Endothelial cell (in vitro differentiated cells): Measurements from ENCODE around the gene APPL2. TPM values are rescaled to one million over a fixed set of nuclear protein-coding genes. Genes with fewer than 3 reads are reported as not detected.
A peak's percentile ranks its signal among the peaks of the same experiment; 100 is the strongest.

ENCODE experiments used
- DNase-seq: peaks from one replicate; pipeline ENCODE4 v3.0.0; 2021; ENCODE audit warnings: low spot score
- H3K27ac Mint-ChIP-seq: one replicate; pipeline ENCODE4 v1.8.0; 2021; ENCODE audit warnings: mixed read lengths, inconsistent platforms; ENCODE audit not compliant: unreplicated experiment
- H3K27me3 Mint-ChIP-seq: one replicate; pipeline ENCODE4 v1.8.0; 2021; ENCODE audit warnings: mild to moderate bottlenecking, moderate library complexity, mixed read lengths, inconsistent platforms; ENCODE audit not compliant: unreplicated experiment
- H3K36me3 Mint-ChIP-seq: one replicate; pipeline ENCODE4 v1.8.0; 2021; ENCODE audit warnings: mild to moderate bottlenecking, low read depth, mixed read lengths, inconsistent platforms; ENCODE audit not compliant: unreplicated experiment
- H3K4me1 Mint-ChIP-seq: one replicate; pipeline ENCODE4 v1.8.0; 2021; ENCODE audit warnings: mild to moderate bottlenecking, mixed read lengths, inconsistent platforms; ENCODE audit not compliant: unreplicated experiment
- H3K4me3 Mint-ChIP-seq: one replicate; pipeline ENCODE4 v1.8.0; 2021; ENCODE audit warnings: mild to moderate bottlenecking, mixed read lengths, inconsistent platforms; ENCODE audit not compliant: unreplicated experiment
- H3K9me3 Mint-ChIP-seq: one replicate; pipeline ENCODE4 v1.8.0; 2021; ENCODE audit warnings: mixed read lengths, inconsistent platforms; ENCODE audit not compliant: unreplicated experiment
- CTCF ChIP-seq: fragments of 200-600 bp; sonication (generic); IDR thresholded peaks from one replicate; pipeline ENCODE4 v1.5.0; 2021; ENCODE audit warnings: antibody characterized with exemption; ENCODE audit not compliant: unreplicated experiment
- total RNA-seq: library from RNA; stranded (reverse); fragmentation: NEBNext Ultra II Directional; extraction: Animal tissue kit (Norgen Biotek cat#: 25700); gene quantifications from one replicate; pipeline ENCODE4 v1.2.1, GENCODE V29; 2021; ENCODE audit not compliant: unreplicated experiment

Gene APPL2
- total RNA-seq, 1 donor from 2014 or later, result 44.7 TPM

- no peak for DNase-seq
- Mint-ChIP-seq H3K36me3 (peaks cover 3% of the 10 kb centered on the region), H3K27ac (peak overlapping the region; percentile 95), H3K4me3 (peak overlapping the region; percentile 94), H3K27me3 (peaks cover 2% of the 10 kb centered on the region), H3K9me3 (no peaks in the 10 kb centered on the region), H3K4me1 (peaks cover 50% of the 10 kb centered on the region)
- TF ChIP-seq CTCF, result no peak
Measured at GRCh38 chr12:105234197-105234596, 1.8 kb downstream of the APPL2 start.

- H3K4me3 Mint-ChIP-seq, result peak overlapping the region; percentile 64
- H3K27me3 Mint-ChIP-seq, result peaks cover 2% of the 10 kb centered on the region
- no peak for TF ChIP-seq CTCF
- no peak overlapping the region for H3K27ac Mint-ChIP-seq
- DNase-seq, result no peak
- H3K9me3 Mint-ChIP-seq, result no peaks in the 10 kb centered on the region
- peaks cover 10% of the 10 kb centered on the region for H3K36me3 Mint-ChIP-seq
- peaks cover 50% of the 10 kb centered on the region for H3K4me1 Mint-ChIP-seq
Measured at GRCh38 chr12:105233041-105233905, 2.7 kb downstream of the APPL2 start.

GRCh38 chr12:105231396-105231795, 4.6 kb downstream of the APPL2 start:
- Mint-ChIP-seq H3K27me3 (peaks cover 2% of the 10 kb centered on the region), H3K4me1 (peaks cover 49% of the 10 kb centered on the region), H3K36me3 (peaks cover 19% of the 10 kb centered on the region), H3K27ac (no peak overlapping the region), H3K4me3 (peak overlapping the region; percentile 10), H3K9me3 (no peaks in the 10 kb centered on the region)
- TF ChIP-seq CTCF, result no peak
- DNase-seq, result no peak

- Mint-ChIP-seq H3K27ac (no peak overlapping the region), H3K27me3 (peaks cover 2% of the 10 kb centered on the region), H3K9me3 (no peaks in the 10 kb centered on the region), H3K4me3 (no peak overlapping the region), H3K36me3 (peaks cover 24% of the 10 kb centered on the region), H3K4me1 (peaks cover 49% of the 10 kb centered on the region)
- no peak for TF ChIP-seq CTCF
- no peak for DNase-seq
Measured at GRCh38 chr12:105229371-105229770, 6.6 kb downstream of the APPL2 start.

GRCh38 chr12:105228966-105229365, 7.0 kb downstream of the APPL2 start:
- peaks cover 46% of the 10 kb centered on the region for H3K4me1 Mint-ChIP-seq
- H3K27ac Mint-ChIP-seq, result no peak overlapping the region
- peaks cover 25% of the 10 kb centered on the region for H3K36me3 Mint-ChIP-seq
- TF ChIP-seq CTCF, result no peak
- DNase-seq, result no peak
- H3K4me3 Mint-ChIP-seq, result no peak overlapping the region
- H3K27me3 Mint-ChIP-seq, result peaks cover 2% of the 10 kb centered on the region
- no peaks in the 10 kb centered on the region for H3K9me3 Mint-ChIP-seq
